Right ventricle myocardium superior (tissue), 1 donor: ENCODE results near the gene ABHD11. TPM values are rescaled to one million over a fixed set of nuclear protein-coding genes. Genes with fewer than 3 reads are reported as not detected.
"Not testable (repeated sequence)": the region's sequence is repeated elsewhere in the genome, so short reads cannot be mapped to it uniquely, and the experiment has no call there.

Experiments
- ATAC-seq: fragments of 200-7000 bp; cut with Tn5 transposase; one replicate; pipeline ENCODE4 v1.9.1; 2020; ENCODE audit warnings: mild to moderate bottlenecking; ENCODE audit not compliant: poor library complexity
- DNase-seq: peaks from one replicate; pipeline ENCODE4 v3.0.0-alpha.2; 2020
- intact Hi-C: fragments of 100-400 bp; cut with DNase I; formaldehyde crosslinking; loops from one replicate; pipeline ENCODE4 v1.11.2; 2022
- total RNA-seq: library from RNA; stranded (reverse); fragmentation: NEBNext Ultra II Directional; extraction: Animal tissue kit (Norgen Biotek cat#: 25700); gene quantifications from one replicate; pipeline ENCODE4 v1.2.1, GENCODE V29; 2021
- donor health status: DM: no; HTN: yes; CAD: no; lungs with severe emphysema.

Gene ABHD11
- total RNA-seq, 1 donor from 2014 or later, result 18.6 TPM

- intact Hi-C loops, result loop anchor here (2.0 kb wide), 1 partner anchor 117 kb away; no protein-coding TSS in a partner anchor
- DNase-seq (no peak), ATAC-seq (no peak)
Observed at GRCh38 chr7:73723813-73724212, 14.8 kb downstream of the ABHD11 start.

- ATAC-seq (no peak), DNase-seq (no peak)
- intact Hi-C loops, result no loop called here
Observed at GRCh38 chr7:73722785-73723184, 15.8 kb downstream of the ABHD11 start.

- intact Hi-C loops, ATAC-seq, DNase-seq: not testable (repeated sequence)
Observed at GRCh38 chr7:73722182-73722581, 16.4 kb downstream of the ABHD11 start.

- intact Hi-C loops, result no loop called here
- DNase-seq, result peak; percentile 80
- peak; percentile 81 for ATAC-seq
Observed at GRCh38 chr7:73721377-73721817, 17.2 kb downstream of the ABHD11 start.

- ATAC-seq, intact Hi-C loops: not testable (repeated sequence)
Observed at GRCh38 chr7:73720443-73720842, 18.2 kb downstream of the ABHD11 start.

GRCh38 chr7:73719806-73720169, 18.8 kb downstream of the ABHD11 start:
- intact Hi-C loops, result no loop called here
- ATAC-seq (peak; percentile 7), DNase-seq (no peak)

More at GRCh38 chr7:73720443-73720842, 18.2 kb downstream of the ABHD11 start:
- DNase-seq, result not testable (repeated sequence)

GRCh38 chr7:73718905-73719805, 19.4 kb downstream of the ABHD11 start, which contains the start of gene STX1A:
Gene STX1A, minus strand, starts transcription at chr7:73719669. Its CDS starts 38 bp downstream, at chr7:73719631.
- ATAC-seq, result peak; percentile 81
- DNase-seq, result peak; percentile 81
- intact Hi-C loops, result no loop called here

- no peak for ATAC-seq
- DNase-seq, result no peak
- intact Hi-C loops, result no loop called here
Observed at GRCh38 chr7:73718438-73718881, 20.1 kb downstream of the ABHD11 start.

- ATAC-seq (no peak), DNase-seq (no peak)
- intact Hi-C loops, result no loop called here
Observed at GRCh38 chr7:73717991-73718405, 20.6 kb downstream of the ABHD11 start.

GRCh38 chr7:73717025-73717807, 21.4 kb downstream of the ABHD11 start:
- DNase-seq (no peak), ATAC-seq (no peak)
- intact Hi-C loops, result no loop called here

- ATAC-seq (no peak), DNase-seq (no peak)
- intact Hi-C loops, result no loop called here
Observed at GRCh38 chr7:73716318-73716890, 22.2 kb downstream of the ABHD11 start.

- DNase-seq (no peak), ATAC-seq (no peak)
- intact Hi-C loops, result no loop called here
Observed at GRCh38 chr7:73715648-73716317, 22.8 kb downstream of the ABHD11 start.

GRCh38 chr7:73713319-73713718, 25.3 kb downstream of the ABHD11 start:
- ATAC-seq, DNase-seq, intact Hi-C loops: not testable (repeated sequence)

- intact Hi-C loops, result no loop called here
- no peak for ATAC-seq
- DNase-seq, result no peak
Observed at GRCh38 chr7:73712773-73713172, 25.8 kb downstream of the ABHD11 start.

GRCh38 chr7:73708961-73709549, 29.5 kb downstream of the ABHD11 start:
- ATAC-seq, result no peak
- DNase-seq, result no peak
- intact Hi-C loops, result no loop called here

GRCh38 chr7:73707045-73707631, 31.5 kb downstream of the ABHD11 start:
- DNase-seq (peak; percentile 81), ATAC-seq (peak; percentile 42)
- intact Hi-C loops, result no loop called here

GRCh38 chr7:73706126-73707044, 32.2 kb downstream of the ABHD11 start:
- intact Hi-C loops, result no loop called here
- ATAC-seq (no peak), DNase-seq (no peak)
